ENCODE results near the gene PPP1R12C.

Gene PPP1R12C

GRCh38 chr19:55145232-55145631 is 27.8 kb upstream of the PPP1R12C start:
- in situ Hi-C loops (cut with HindIII; ENCODE audit: low sequenced_read_pairs): no loop called here
- no peak for DNase-seq (ENCODE audit: low read depth, low spot score)
- no peak overlapping the region for H3K4me3 ChIP-seq (ENCODE audit: low read depth, low read length)
- no peak for TF ChIP-seq CTCF (IDR thresholded peaks at IDR 0.05; ENCODE audit: low read depth, low read length)

GRCh38 chr19:55141696-55142095 is 24.3 kb upstream of the PPP1R12C start:
- in situ Hi-C loops (cut with HindIII; ENCODE audit: low sequenced_read_pairs): no loop called here
- DNase-seq (ENCODE audit: low read depth, low spot score): no peak
- TF ChIP-seq CTCF (IDR thresholded peaks at IDR 0.05; ENCODE audit: low read depth, low read length): no peak
- no peak overlapping the region for H3K4me3 ChIP-seq (ENCODE audit: low read depth, low read length)

GRCh38 chr19:55137915-55138314 is 20.5 kb upstream of the PPP1R12C start:
- TF ChIP-seq CTCF (IDR thresholded peaks at IDR 0.05; ENCODE audit: low read depth, low read length): no peak
- no peak overlapping the region for H3K4me3 ChIP-seq (ENCODE audit: low read depth, low read length)
- in situ Hi-C loops (cut with HindIII; ENCODE audit: low sequenced_read_pairs): no loop called here
- DNase-seq (ENCODE audit: low read depth, low spot score): no peak

GRCh38 chr19:55136399-55137102 is 19.1 kb upstream of the PPP1R12C start:
- DNase-seq (ENCODE audit: low read depth, low spot score): no peak
- no peak for TF ChIP-seq CTCF (IDR thresholded peaks at IDR 0.05; ENCODE audit: low read depth, low read length)
- no peak overlapping the region for H3K4me3 ChIP-seq (ENCODE audit: low read depth, low read length)
- in situ Hi-C loops (cut with HindIII; ENCODE audit: low sequenced_read_pairs): no loop called here

GRCh38 chr19:55134736-55135135 is 17.3 kb upstream of the PPP1R12C start:
- TF ChIP-seq CTCF (IDR thresholded peaks at IDR 0.05; ENCODE audit: low read depth, low read length): no peak
- H3K4me3 ChIP-seq (ENCODE audit: low read depth, low read length): no peak overlapping the region
- DNase-seq (ENCODE audit: low read depth, low spot score): no peak
- in situ Hi-C loops (cut with HindIII; ENCODE audit: low sequenced_read_pairs): no loop called here

- no peak for DNase-seq (ENCODE audit: low read depth, low spot score)
- no peak overlapping the region for H3K4me3 ChIP-seq (ENCODE audit: low read depth, low read length)
- in situ Hi-C loops (cut with HindIII; ENCODE audit: low sequenced_read_pairs): no loop called here
- no peak for TF ChIP-seq CTCF (IDR thresholded peaks at IDR 0.05; ENCODE audit: low read depth, low read length)
Observed at GRCh38 chr19:55133639-55134444, 16.4 kb upstream of the PPP1R12C start.

Data from astrocyte of the spinal cord (primary cell).